ENCODE data around the gene FOXP4.

DNA sequence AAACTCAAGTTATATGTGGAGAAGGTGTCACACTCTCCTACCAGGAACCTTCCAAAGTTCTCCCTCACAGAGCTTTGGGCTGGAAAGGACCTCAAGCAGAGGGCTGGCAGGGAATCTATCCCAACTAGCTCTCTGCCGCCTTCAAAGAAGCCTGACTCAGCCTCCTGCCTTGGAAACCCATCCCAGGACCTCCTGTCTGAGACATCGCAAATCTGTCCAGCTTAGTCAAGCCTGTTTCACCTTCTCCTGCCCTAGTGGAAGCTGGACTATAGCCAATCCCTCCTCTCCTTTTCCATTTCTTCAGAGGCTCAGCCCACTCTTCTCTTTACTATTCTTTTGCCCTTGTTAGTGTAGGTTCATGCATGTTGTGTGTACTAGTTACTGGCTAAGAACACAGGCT is 48.2 kb upstream of the FOXP4 start:
- TF ChIP-seq POLR2A (IDR thresholded peaks at IDR 0.05; ENCODE audit: low read length) (no peak), MAFK (IDR thresholded peaks at IDR 0.05; ENCODE audit: partially characterized antibody) (no peak), FOSL2 (IDR thresholded peaks at IDR 0.05) (no peak), FOSL2 (CRISPR knock-in tag; IDR thresholded peaks at IDR 0.05) (no peak), CBX2 (IDR thresholded peaks at IDR 0.05; ENCODE audit: borderline replicate concordance, low read depth) (no peak), CHD2 (IDR thresholded peaks at IDR 0.05; ENCODE audit: low read length, partially characterized antibody) (no peak), RCOR1 (IDR thresholded peaks at IDR 0.05; ENCODE audit: low read depth, low read length) (no peak), JUNB (IDR thresholded peaks at IDR 0.05) (no peak), EP300 (IDR thresholded peaks at IDR 0.05) (no peak)
- TF ChIP-seq, protein P1, sequence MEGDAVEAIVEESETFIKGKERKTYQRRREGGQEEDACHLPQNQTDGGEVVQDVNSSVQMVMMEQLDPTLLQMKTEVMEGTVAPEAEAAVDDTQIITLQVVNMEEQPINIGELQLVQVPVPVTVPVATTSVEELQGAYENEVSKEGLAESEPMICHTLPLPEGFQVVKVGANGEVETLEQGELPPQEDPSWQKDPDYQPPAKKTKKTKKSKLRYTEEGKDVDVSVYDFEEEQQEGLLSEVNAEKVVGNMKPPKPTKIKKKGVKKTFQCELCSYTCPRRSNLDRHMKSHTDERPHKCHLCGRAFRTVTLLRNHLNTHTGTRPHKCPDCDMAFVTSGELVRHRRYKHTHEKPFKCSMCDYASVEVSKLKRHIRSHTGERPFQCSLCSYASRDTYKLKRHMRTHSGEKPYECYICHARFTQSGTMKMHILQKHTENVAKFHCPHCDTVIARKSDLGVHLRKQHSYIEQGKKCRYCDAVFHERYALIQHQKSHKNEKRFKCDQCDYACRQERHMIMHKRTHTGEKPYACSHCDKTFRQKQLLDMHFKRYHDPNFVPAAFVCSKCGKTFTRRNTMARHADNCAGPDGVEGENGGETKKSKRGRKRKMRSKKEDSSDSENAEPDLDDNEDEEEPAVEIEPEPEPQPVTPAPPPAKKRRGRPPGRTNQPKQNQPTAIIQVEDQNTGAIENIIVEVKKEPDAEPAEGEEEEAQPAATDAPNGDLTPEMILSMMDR (IDR thresholded peaks at IDR 0.05) = no peak
- TF ChIP-seq, protein P2, sequence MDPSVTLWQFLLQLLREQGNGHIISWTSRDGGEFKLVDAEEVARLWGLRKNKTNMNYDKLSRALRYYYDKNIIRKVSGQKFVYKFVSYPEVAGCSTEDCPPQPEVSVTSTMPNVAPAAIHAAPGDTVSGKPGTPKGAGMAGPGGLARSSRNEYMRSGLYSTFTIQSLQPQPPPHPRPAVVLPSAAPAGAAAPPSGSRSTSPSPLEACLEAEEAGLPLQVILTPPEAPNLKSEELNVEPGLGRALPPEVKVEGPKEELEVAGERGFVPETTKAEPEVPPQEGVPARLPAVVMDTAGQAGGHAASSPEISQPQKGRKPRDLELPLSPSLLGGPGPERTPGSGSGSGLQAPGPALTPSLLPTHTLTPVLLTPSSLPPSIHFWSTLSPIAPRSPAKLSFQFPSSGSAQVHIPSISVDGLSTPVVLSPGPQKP (IDR thresholded peaks at IDR 0.05; ENCODE audit: low read depth, low read length) = no peak

All from A549 (cell line).